Hair follicle dermal papilla cell (primary cell): Measurements from ENCODE around the gene ODAPH. TPM values are rescaled to one million over a fixed set of nuclear protein-coding genes. Genes with fewer than 3 reads are reported as not detected.

Experiments
- total RNA-seq: library from RNA; depleted of rRNA; stranded (reverse); fragments of >200 nt; gene quantifications from 2 replicates; pipeline ENCODE4 v1.2.3, GENCODE V29; 2012

ODAPH gene
- not detected in 2 replicates for total RNA-seq

GRCh38 chr4:75555294-75556164, at the start of gene ODAPH:
TSS of gene ODAPH (plus strand) at chr4:75556066. CDS start at chr4:75556083, 17 bp downstream.

GRCh38 chr4:75514131-75514948, 41.5 kb upstream of the ODAPH start, which contains the start of the genes RCHY1 and THAP6:
TSS of gene RCHY1 (minus strand) at chr4:75514403. CDS start at chr4:75514286, 117 bp downstream.
TSS of gene THAP6 (plus strand) at chr4:75514473. CDS start at chr4:75515453, 980 bp downstream.

Other genes starting within 250 kb of the ODAPH start
- gene RCHY1, start 41.7 kb upstream of the ODAPH start, total RNA-seq = 19.6 and 24.3 TPM in 2 replicates
- 11.8 and 13.8 TPM in 2 replicates for gene THAP6, start 41.6 kb upstream of the ODAPH start, total RNA-seq
- 4.9 and 5.7 TPM in 2 replicates for gene CDKL2, start 74.5 kb downstream of the ODAPH start, total RNA-seq
- 123 and 125 TPM in 2 replicates for gene G3BP2, start 117.3 kb downstream of the ODAPH start, total RNA-seq
- 118 and 126 TPM in 2 replicates for gene USO1, start 168.5 kb downstream of the ODAPH start, total RNA-seq